NB4 (cell line): ENCODE results near the gene KCNJ10.

Source experiments
- DNase-seq: peaks from one replicate; pipeline ENCODE4 v3.0.0; 2010; ENCODE audit warnings: low read depth
- H3K4me3 ChIP-seq: one replicate; pipeline ENCODE4 v1.5.1; 2011; ENCODE audit warnings: mild to moderate bottlenecking, low read depth, low read length, moderate library complexity
- MYC ChIP-seq: IDR thresholded peaks from 2 replicates; pipeline ENCODE4 v1.6.1; 2011; ENCODE audit warnings: low read depth, low read length
- POLR2A ChIP-seq: IDR thresholded peaks from 2 replicates; pipeline ENCODE4 v1.6.1; 2011; ENCODE audit warnings: mild to moderate bottlenecking; ENCODE audit not compliant: insufficient read length; ENCODE audit errors: extremely low read depth
- TF ChIP-seq, protein P1 (sequence below): IDR thresholded peaks from 2 replicates; pipeline ENCODE4 v1.6.1; 2011; ENCODE audit warnings: low read depth, low read length
- TF ChIP-seq, protein P2 (sequence below): IDR thresholded peaks from one replicate; pipeline ENCODE4 v1.5.1; 2012; ENCODE audit warnings: low read depth, low read length

Gene KCNJ10

DNA sequence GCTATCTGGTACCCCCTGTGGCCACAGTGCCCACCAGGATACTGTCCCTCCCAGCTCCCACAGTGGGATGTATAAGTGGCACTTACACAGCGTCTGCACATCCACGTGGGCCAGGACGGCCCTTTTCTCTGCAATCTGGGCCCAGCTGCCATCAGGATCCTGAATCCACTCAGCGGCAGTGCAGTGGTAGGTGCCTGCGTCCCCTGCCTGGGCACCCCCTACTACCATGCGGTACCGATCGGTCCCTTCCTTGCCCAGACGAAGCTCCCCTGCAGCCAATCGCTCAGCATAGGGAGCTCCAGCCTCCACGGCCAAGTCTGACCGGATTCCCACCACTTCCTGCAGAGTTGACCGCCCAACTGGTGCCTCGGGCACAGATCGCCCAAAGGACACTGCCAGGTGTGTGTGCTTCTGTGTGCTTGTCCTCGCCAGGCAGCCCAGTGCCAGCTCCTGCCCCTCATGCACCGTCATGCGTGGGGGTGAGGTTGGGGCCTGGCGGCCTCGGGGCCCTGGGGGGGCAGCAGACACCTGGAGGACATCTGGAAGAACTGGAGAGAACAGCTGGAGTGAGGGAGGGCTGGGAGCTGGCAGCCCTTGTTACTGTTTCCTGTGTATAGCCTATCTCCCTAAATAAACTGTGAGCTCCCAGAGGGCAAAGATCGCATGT lies 23.8 kb upstream of the KCNJ10 start:
- DNase-seq: no peak
- TF ChIP-seq, protein P1, sequence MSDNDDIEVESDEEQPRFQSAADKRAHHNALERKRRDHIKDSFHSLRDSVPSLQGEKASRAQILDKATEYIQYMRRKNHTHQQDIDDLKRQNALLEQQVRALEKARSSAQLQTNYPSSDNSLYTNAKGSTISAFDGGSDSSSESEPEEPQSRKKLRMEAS: no peak
- H3K4me3 ChIP-seq: no peak overlapping the region

DNA sequence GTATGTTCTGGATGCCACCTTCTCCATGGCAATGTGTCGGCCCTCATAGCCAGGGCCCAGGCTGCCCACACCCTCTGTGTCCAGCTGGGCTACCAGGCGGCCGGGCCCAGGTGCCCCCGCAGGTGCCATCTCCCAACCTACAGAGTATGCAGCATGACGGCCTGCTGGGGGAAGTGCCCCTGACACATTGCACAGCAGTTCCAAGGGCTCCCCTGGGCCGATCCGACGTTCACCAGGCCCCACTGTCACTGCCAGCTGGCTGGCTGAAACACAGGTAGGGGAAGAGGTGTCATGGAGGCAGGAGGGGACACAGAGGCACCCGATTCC lies 23.1 kb upstream of the KCNJ10 start:
- DNase-seq: no peak
- no peak overlapping the region for H3K4me3 ChIP-seq
- TF ChIP-seq MYC: no peak
- TF ChIP-seq POLR2A: no peak
- TF ChIP-seq, protein P1: no peak
- TF ChIP-seq, protein P2, sequence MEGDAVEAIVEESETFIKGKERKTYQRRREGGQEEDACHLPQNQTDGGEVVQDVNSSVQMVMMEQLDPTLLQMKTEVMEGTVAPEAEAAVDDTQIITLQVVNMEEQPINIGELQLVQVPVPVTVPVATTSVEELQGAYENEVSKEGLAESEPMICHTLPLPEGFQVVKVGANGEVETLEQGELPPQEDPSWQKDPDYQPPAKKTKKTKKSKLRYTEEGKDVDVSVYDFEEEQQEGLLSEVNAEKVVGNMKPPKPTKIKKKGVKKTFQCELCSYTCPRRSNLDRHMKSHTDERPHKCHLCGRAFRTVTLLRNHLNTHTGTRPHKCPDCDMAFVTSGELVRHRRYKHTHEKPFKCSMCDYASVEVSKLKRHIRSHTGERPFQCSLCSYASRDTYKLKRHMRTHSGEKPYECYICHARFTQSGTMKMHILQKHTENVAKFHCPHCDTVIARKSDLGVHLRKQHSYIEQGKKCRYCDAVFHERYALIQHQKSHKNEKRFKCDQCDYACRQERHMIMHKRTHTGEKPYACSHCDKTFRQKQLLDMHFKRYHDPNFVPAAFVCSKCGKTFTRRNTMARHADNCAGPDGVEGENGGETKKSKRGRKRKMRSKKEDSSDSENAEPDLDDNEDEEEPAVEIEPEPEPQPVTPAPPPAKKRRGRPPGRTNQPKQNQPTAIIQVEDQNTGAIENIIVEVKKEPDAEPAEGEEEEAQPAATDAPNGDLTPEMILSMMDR: no peak

DNA sequence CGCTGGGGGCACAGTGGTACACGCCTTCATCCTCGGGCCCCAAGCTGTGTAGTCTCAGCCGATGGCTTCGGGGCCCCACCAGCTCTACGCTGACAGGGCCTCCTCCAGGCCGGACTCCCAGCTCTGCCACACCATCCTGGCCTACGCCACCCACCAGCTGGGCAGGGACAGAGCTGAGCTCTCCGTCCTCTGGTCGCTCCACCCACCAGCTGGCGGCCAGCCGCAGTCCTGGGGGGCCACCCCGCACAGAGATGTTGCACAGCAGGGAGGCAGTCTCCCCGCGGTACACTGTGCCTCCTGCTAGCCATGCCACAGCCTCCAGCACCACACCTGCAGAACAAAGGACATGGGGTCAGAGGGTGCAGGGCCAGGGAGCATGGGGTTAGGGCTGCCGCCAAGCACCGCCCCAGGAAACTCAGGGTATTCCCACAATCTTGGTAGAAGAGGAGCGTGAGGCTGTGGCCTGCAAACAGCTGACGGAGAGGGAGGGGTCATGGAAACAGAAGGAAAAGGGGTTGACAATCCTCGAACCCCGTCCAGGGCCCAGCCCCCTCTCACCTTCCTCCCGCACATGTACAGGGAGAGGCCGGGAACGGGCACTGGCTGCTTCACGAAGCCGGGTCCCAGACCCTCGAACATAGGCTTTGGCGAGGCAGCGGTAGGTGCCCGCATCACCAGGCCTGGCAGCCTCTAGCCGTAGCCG lies 22.6 kb upstream of the KCNJ10 start:
- H3K4me3 ChIP-seq: no peak overlapping the region
- TF ChIP-seq MYC: no peak
- TF ChIP-seq, protein P2: no peak
- TF ChIP-seq, protein P1: no peak
- no peak for TF ChIP-seq POLR2A
- no peak for DNase-seq

DNA sequence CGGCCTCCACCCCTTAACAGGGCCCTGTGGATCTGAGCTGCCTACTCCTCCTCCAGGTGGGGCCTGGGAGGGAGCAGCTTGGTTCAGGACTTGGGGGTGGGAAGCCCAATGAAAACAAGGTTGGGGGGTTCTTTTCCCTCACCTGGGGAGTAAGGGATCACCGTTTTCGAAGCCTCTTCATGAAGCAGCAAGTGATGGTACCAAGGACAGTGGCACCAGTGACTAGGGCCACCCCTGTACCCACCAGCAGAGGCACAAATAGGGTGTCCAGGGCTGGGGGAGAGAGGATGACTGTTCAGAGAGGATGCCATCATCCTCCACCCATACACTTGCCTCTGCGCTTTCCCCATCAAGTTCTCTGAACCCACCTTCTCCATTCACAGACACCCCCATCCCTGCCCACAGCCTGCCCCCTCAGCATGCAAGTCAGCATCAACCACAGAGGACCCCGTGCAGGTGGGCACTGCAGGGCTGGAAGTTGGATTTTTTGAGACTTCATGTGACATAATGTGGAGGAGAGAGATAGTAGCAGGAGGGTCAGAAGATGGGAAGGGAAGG lies 21.8 kb upstream of the KCNJ10 start:
- DNase-seq: no peak
- no peak overlapping the region for H3K4me3 ChIP-seq
- TF ChIP-seq, protein P1: no peak

DNA sequence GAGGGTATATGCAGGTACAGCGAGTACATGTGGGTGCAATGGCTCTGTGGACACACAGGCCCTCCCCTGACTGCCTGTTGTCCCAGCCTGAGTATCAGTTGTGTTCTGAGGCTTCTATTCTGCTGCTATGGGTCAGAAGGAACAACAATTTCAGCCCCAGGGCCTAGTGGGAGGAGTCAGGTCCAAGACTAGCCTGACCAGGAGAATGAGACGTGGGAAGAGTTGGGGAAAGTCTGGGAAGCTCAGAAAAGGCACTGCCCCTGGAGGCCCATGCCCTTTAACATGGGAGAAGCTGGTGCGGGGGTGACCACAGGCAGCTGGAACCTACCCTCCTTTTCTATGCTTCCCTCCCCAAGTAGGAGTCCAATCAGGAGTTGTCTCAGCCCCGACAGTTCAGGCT lies 20.8 kb upstream of the KCNJ10 start:
- TF ChIP-seq, protein P2: no peak
- TF ChIP-seq, protein P1: no peak
- TF ChIP-seq MYC (no peak), POLR2A (no peak)
- H3K4me3 ChIP-seq: no peak overlapping the region
- DNase-seq: no peak

DNA sequence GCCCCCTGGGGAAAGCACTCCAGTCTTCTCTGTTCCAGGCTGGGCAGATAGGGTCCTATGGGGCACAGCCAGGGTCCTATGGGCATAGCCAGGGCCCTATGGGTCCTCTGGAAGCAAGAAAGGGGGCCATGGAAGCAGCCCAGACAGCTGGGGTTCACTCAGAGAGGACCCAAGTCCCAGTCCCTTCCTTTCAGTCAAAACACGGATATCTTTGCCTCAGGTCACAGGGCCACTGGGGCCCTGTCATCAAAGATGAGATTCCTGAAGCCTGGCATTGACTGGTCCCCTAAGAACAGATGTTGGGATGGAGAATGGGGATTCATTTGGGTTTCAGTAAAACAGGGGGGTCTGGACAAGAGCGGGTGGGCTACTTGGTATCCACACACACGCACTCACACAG lies 19.9 kb upstream of the KCNJ10 start:
- DNase-seq: no peak
- TF ChIP-seq POLR2A: no peak
- no peak for TF ChIP-seq MYC
- TF ChIP-seq, protein P1: no peak
- TF ChIP-seq, protein P2: no peak
- no peak overlapping the region for H3K4me3 ChIP-seq
